ENCODE measurements around the gene SNX11.

The SNX11 gene

GRCh38 chr17:48137656-48138055, 30.1 kb downstream of the SNX11 start:
- DNase-seq, result no peak

GRCh38 chr17:48139944-48140343, 32.4 kb downstream of the SNX11 start:
- DNase-seq, result no peak

- no peak for DNase-seq
These were observed 36.1 kb downstream of the SNX11 start for GRCh38 chr17:48143629-48144028.

- no peak for DNase-seq
These were observed 36.7 kb downstream of the SNX11 start for GRCh38 chr17:48144231-48144630.

GRCh38 chr17:48144976-48145798, 37.6 kb downstream of the SNX11 start:
- no peak for DNase-seq

- DNase-seq, result no peak
These were observed 40.6 kb downstream of the SNX11 start for GRCh38 chr17:48148029-48148770.

- DNase-seq, result no peak
These were observed 41.6 kb downstream of the SNX11 start for GRCh38 chr17:48148854-48149786.

GRCh38 chr17:48149787-48150463, 42.4 kb downstream of the SNX11 start:
- no peak for DNase-seq

- no peak for DNase-seq
These were observed 43.0 kb downstream of the SNX11 start for GRCh38 chr17:48150597-48151001.

- DNase-seq, result no peak
These were observed 43.7 kb downstream of the SNX11 start for GRCh38 chr17:48151220-48151619.

GRCh38 chr17:48152289-48152688, 44.7 kb downstream of the SNX11 start:
- DNase-seq, result no peak

GRCh38 chr17:48153691-48154358, 46.3 kb downstream of the SNX11 start:
- DNase-seq, result no peak

- no peak for DNase-seq
These were observed 48.5 kb downstream of the SNX11 start for GRCh38 chr17:48155889-48156611.

GRCh38 chr17:48159232-48159631, 51.7 kb downstream of the SNX11 start:
- no peak for DNase-seq

- DNase-seq, result no peak
These were observed 52.9 kb downstream of the SNX11 start for GRCh38 chr17:48160177-48161081.

GRCh38 chr17:48161127-48161905, 53.8 kb downstream of the SNX11 start:
- no peak for DNase-seq

- no peak for DNase-seq
These were observed 54.9 kb downstream of the SNX11 start for GRCh38 chr17:48162306-48162934.

- DNase-seq, result no peak
These were observed 55.5 kb downstream of the SNX11 start for GRCh38 chr17:48162946-48163506.

Measured in activated CD4-positive, alpha-beta T cell treated with anti-CD3 and anti-CD28 coated beads, Interleukin-2, amount 50 U/mL, for 1 hour (primary cell).